ENCODE measurements around the gene CACNA1E. TPM values are rescaled to one million over a fixed set of nuclear protein-coding genes. Genes with fewer than 3 reads are reported as not detected.
A peak's percentile ranks its signal among the peaks of the same experiment; 100 is the strongest.

CACNA1E gene
- 0.05 and 0.07 TPM in 2 replicates for total RNA-seq (2022)
- Bru-seq, nascent RNA = percentile 10 among the genes with signal in this experiment
- BruChase-seq, experiment 1, labeled RNA remaining after a 6-hour chase = percentile 12 among the genes with signal in this experiment
- BruChase-seq, experiment 2, labeled RNA remaining after a 2-hour chase = percentile 12 among the genes with signal in this experiment
- long read RNA-seq = 0 reads

DNA sequence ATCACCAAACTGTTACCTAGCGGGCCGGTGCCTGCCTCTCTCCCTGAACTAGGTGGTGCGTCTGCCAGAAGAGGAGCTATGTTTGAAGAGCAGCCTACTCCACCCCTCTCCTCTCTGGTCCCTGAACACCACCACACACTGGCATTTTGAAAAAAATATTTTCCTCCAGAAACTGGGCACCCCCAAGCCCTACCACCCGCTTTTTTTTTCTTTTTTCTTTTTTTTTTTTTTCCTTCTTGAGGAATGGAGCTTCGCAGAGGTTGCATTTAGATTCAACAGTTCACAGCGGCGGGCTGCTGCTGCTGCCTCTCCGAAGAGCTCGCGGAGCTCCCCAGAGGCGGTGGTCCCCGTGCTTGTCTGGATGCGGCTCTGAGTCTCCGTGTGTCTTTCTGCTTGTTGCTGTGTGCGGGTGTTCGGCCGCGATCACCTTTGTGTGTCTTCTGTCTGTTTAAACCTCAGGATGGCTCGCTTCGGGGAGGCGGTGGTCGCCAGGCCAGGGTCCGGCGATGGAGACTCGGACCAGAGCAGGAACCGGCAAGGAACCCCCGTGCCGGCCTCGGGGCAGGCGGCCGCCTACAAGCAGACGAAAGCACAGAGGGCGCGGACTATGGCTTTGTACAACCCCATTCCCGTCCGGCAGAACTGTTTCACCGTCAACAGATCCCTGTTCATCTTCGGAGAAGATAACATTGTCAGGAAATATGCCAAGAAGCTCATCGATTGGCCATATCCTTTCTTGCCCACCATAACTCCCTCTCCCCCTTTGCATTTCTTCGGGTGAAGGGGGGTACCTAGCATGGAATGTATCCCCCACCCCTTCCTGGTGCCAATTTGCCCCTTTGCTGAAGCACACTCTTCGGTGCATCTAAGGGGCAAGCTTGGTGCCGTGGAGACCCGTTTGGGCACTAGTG, at the start of gene CACNA1E:
Gene CACNA1E (plus strand): TSS at position 233 of the 911 bp plus-strand sequence. CDS start 228 bp downstream, at position 461.
- no TSS peak for BruUV-seq (replicated peaks)
- H3K4me3 Mint-ChIP-seq (ENCODE audit: unreplicated experiment) = peak within 1 kb of the TSS; percentile 17
- TF ChIP-seq, protein P1, sequence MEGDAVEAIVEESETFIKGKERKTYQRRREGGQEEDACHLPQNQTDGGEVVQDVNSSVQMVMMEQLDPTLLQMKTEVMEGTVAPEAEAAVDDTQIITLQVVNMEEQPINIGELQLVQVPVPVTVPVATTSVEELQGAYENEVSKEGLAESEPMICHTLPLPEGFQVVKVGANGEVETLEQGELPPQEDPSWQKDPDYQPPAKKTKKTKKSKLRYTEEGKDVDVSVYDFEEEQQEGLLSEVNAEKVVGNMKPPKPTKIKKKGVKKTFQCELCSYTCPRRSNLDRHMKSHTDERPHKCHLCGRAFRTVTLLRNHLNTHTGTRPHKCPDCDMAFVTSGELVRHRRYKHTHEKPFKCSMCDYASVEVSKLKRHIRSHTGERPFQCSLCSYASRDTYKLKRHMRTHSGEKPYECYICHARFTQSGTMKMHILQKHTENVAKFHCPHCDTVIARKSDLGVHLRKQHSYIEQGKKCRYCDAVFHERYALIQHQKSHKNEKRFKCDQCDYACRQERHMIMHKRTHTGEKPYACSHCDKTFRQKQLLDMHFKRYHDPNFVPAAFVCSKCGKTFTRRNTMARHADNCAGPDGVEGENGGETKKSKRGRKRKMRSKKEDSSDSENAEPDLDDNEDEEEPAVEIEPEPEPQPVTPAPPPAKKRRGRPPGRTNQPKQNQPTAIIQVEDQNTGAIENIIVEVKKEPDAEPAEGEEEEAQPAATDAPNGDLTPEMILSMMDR (IDR thresholded peaks at IDR 0.05; ENCODE audit: unreplicated experiment) = no peak
- H3K27ac Mint-ChIP-seq (ENCODE audit: low read depth, unreplicated experiment) = no peak within 1 kb of the TSS
- H3K27me3 Mint-ChIP-seq (ENCODE audit: insufficient read depth, unreplicated experiment) = peaks cover 40% of the 10 kb centered on the region
- no peaks in the 10 kb centered on the region for H3K9me3 Mint-ChIP-seq (ENCODE audit: unreplicated experiment)
- no peaks in the 10 kb centered on the region for H3K36me3 Mint-ChIP-seq (ENCODE audit: insufficient read depth, unreplicated experiment)
- ChIA-PET POLR2A (no interaction called here), CTCF (interaction anchor here (0.6 to 17.4 kb wide), 14 partner anchors 11 to 914 kb away, joined by 3 to 410 read pairs (median 5); no protein-coding TSS in a partner anchor)
- intact Hi-C loops (cut with micrococcal nuclease) = no loop called here
- DNase-seq (ENCODE audit: unreplicated experiment) = no peak
- H3K4me1 Mint-ChIP-seq (ENCODE audit: insufficient read depth, unreplicated experiment) = peaks cover 11% of the 10 kb centered on the region

DNA sequence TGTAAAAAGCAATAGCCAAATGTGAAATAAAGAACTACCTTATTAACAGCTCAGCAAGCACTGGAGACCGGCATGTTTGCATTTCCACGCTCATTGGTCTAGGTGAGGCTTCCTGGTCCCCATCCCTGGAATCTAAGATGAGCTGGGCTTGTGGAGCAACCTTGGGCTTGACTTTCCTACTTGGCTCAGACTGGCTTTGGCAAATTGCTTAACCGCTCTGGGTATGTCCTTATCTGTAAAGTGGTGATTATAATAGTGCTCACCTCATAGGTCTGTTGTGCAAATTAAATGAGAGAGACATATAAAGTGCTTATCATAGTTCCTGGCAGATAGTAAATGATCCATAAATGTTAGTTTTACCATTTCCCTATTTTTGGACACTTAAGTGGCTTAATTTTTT, 49.4 kb upstream of the CACNA1E start:
- CTCF ChIA-PET = interaction anchor here (0.6 to 5.2 kb wide), 17 partner anchors 8 to 647 kb away, joined by 3 to 54 read pairs (median 4); no protein-coding TSS in a partner anchor
- peaks cover 35% of the 10 kb centered on the region for H3K27me3 Mint-ChIP-seq (ENCODE audit: insufficient read depth, unreplicated experiment)
- no peak overlapping the region for H3K27ac Mint-ChIP-seq (ENCODE audit: low read depth, unreplicated experiment)
- POLR2A ChIA-PET = interaction anchor here (1.5 kb wide), 1 partner anchor 17 kb away, joined by 6 read pairs; no protein-coding TSS in a partner anchor
- TF ChIP-seq, protein P1 (IDR thresholded peaks at IDR 0.05; ENCODE audit: unreplicated experiment) = no peak
- H3K9me3 Mint-ChIP-seq (ENCODE audit: unreplicated experiment) = no peaks in the 10 kb centered on the region
- BruUV-seq (replicated peaks) = no TSS peak
- H3K4me1 Mint-ChIP-seq (ENCODE audit: insufficient read depth, unreplicated experiment) = peaks cover 5% of the 10 kb centered on the region
- DNase-seq (ENCODE audit: unreplicated experiment) = no peak
- no peak overlapping the region for H3K4me3 Mint-ChIP-seq (ENCODE audit: unreplicated experiment)
- intact Hi-C loops (cut with micrococcal nuclease) = no loop called here
- H3K36me3 Mint-ChIP-seq (ENCODE audit: insufficient read depth, unreplicated experiment) = no peaks in the 10 kb centered on the region

DNA sequence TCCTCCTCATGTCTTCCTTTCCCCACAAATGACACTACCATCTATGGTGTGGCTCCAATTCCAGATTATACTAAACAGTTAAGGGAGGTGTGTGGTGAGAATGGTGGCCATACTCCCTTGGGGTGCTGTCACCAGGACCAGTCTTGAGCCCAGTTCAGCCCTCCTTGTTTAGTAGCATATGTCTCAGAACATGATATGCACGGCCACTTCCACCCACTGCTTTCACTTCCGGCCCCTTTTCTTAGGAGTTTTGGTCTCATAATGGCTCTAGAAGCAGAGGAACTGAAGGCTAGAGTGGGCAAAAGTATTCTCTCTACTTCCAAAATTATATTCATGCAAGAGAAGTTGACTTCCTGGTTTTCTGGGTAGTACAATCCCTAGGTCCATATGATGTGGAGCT, 45.3 kb upstream of the CACNA1E start:
- Mint-ChIP-seq H3K27ac (ENCODE audit: low read depth, unreplicated experiment) (no peak overlapping the region), H3K4me1 (ENCODE audit: insufficient read depth, unreplicated experiment) (peaks cover 5% of the 10 kb centered on the region), H3K36me3 (ENCODE audit: insufficient read depth, unreplicated experiment) (no peaks in the 10 kb centered on the region), H3K9me3 (ENCODE audit: unreplicated experiment) (no peaks in the 10 kb centered on the region), H3K4me3 (ENCODE audit: unreplicated experiment) (no peak overlapping the region), H3K27me3 (ENCODE audit: insufficient read depth, unreplicated experiment) (peaks cover 31% of the 10 kb centered on the region)
- no TSS peak for BruUV-seq (replicated peaks)
- intact Hi-C loops (cut with micrococcal nuclease) = no loop called here
- TF ChIP-seq, protein P1 (IDR thresholded peaks at IDR 0.05; ENCODE audit: unreplicated experiment) = no peak
- ChIA-PET CTCF (interaction anchor here (0.6 kb wide), 1 partner anchor 515 kb away, joined by 3 read pairs; no protein-coding TSS in a partner anchor), POLR2A (interaction anchor here (0.8 kb wide), 1 partner anchor 556 kb away, joined by 3 read pairs; no protein-coding TSS in a partner anchor)
- DNase-seq (ENCODE audit: unreplicated experiment) = no peak

DNA sequence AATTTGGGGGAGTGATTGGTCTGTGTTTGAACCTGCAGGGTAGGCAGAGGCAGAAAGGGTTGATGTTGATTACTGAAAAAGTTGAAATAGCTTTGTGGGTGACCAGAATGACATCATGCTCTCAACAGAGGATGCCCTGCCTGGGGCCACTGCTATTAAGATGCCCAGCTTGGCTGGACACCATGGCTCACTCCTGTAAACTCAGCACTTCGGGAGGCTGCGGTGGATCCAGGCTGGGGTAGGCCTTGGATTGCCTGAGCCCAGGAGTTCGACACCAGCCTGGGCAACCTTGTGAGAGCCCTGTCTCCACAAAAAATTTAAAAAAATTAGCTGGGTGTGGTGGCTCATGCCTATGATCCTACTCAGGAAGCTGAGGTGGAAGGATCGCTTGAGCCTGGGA, 42.8 kb upstream of the CACNA1E start:
- H3K36me3 Mint-ChIP-seq (ENCODE audit: insufficient read depth, unreplicated experiment) = no peaks in the 10 kb centered on the region
- TF ChIP-seq, protein P1 (IDR thresholded peaks at IDR 0.05; ENCODE audit: unreplicated experiment) = no peak
- POLR2A ChIA-PET = no interaction called here

More for the DNA sequence above, 42.8 kb upstream of the CACNA1E start:
- no peaks in the 10 kb centered on the region for H3K9me3 Mint-ChIP-seq (ENCODE audit: unreplicated experiment)
- CTCF ChIA-PET = interaction anchor here (1.0 to 2.3 kb wide), 2 partner anchors 15 to 496 kb away, joined by 3 to 12 read pairs; no protein-coding TSS in a partner anchor
- intact Hi-C loops (cut with micrococcal nuclease) = no loop called here
- H3K4me1 Mint-ChIP-seq (ENCODE audit: insufficient read depth, unreplicated experiment) = peaks cover 10% of the 10 kb centered on the region
- BruUV-seq (replicated peaks) = no TSS peak
- no peak for DNase-seq (ENCODE audit: unreplicated experiment)
- H3K4me3 Mint-ChIP-seq (ENCODE audit: unreplicated experiment) = no peak overlapping the region
- H3K27me3 Mint-ChIP-seq (ENCODE audit: insufficient read depth, unreplicated experiment) = peaks cover 22% of the 10 kb centered on the region
- no peak overlapping the region for H3K27ac Mint-ChIP-seq (ENCODE audit: low read depth, unreplicated experiment)

All from MCF 10A (cell line).